Breast epithelium (tissue), 3 donors: Measurements from ENCODE around the gene BRME1.

ENCODE experiments used
- CTCF ChIP-seq, 3 donors: fragments of 450-650 bp; IDR thresholded peaks; one replicate each; pipeline ENCODE4 v1.5.1; 2016 to 2017; ENCODE audit warnings: antibody characterized with exemption in 3 of 3, mild to moderate bottlenecking in 3 of 3, moderate library complexity in 3 of 3
- POLR2AphosphoS5 ChIP-seq, 3 donors: sonication (generic); formaldehyde crosslinking; IDR thresholded peaks; one replicate each; pipeline ENCODE4 v1.6.1; 2017; ENCODE audit warnings: antibody characterized with exemption in 3 of 3

- TF ChIP-seq CTCF (IDR thresholded peaks at IDR 0.05) (no peak), POLR2AphosphoS5 (IDR thresholded peaks at IDR 0.05) (no peak)
Measured at GRCh38 chr19:13864667-13865570, 41.0 kb downstream of the BRME1 start.
